GM15510 (cell line): ENCODE results near the gene STX3.

Source experiments
- POLR2A ChIP-seq: IDR thresholded peaks from 3 replicates; pipeline ENCODE4 v1.6.1; 2011; ENCODE audit warnings: borderline replicate concordance; ENCODE audit not compliant: insufficient read length; ENCODE audit errors: extremely low read depth

STX3 gene

GRCh38 chr11:59754859-59755700 is at the start of gene STX3:
Gene STX3 (plus strand): TSS chr11:59755376. CDS start chr11:59755606, 230 bp downstream.
- TF ChIP-seq POLR2A: peak; percentile 22

- no peak for TF ChIP-seq POLR2A
Measured at GRCh38 chr11:59706518-59707285, 48.5 kb upstream of the STX3 start.

GRCh38 chr11:59707371-59707770 is 47.8 kb upstream of the STX3 start:
- no peak for TF ChIP-seq POLR2A

- TF ChIP-seq POLR2A: no peak
Measured at GRCh38 chr11:59708537-59708936, 46.6 kb upstream of the STX3 start.

- no peak for TF ChIP-seq POLR2A
Measured at GRCh38 chr11:59710136-59710847, 44.9 kb upstream of the STX3 start.

GRCh38 chr11:59713745-59714144 is 41.4 kb upstream of the STX3 start, which contains the start of gene OR10V1:
Gene OR10V1 (minus strand): TSS chr11:59713845. CDS start chr11:59713845, 0 bp downstream.
- TF ChIP-seq POLR2A: no peak

- no peak for TF ChIP-seq POLR2A
Measured at GRCh38 chr11:59716051-59716450, 39.1 kb upstream of the STX3 start.

GRCh38 chr11:59719556-59719955 is 35.6 kb upstream of the STX3 start:
- TF ChIP-seq POLR2A: no peak

GRCh38 chr11:59724066-59724465 is 31.1 kb upstream of the STX3 start:
- TF ChIP-seq POLR2A: no peak

- TF ChIP-seq POLR2A: no peak
Measured at GRCh38 chr11:59727426-59727825, 27.8 kb upstream of the STX3 start.

- no peak for TF ChIP-seq POLR2A
Measured at GRCh38 chr11:59728154-59728553, 27.0 kb upstream of the STX3 start.

GRCh38 chr11:59728913-59729312 is 26.3 kb upstream of the STX3 start:
- TF ChIP-seq POLR2A: no peak

- no peak for TF ChIP-seq POLR2A
Measured at GRCh38 chr11:59729834-59730233, 25.3 kb upstream of the STX3 start.

GRCh38 chr11:59730896-59731565 is 24.1 kb upstream of the STX3 start:
- no peak for TF ChIP-seq POLR2A
